GM12891 (cell line): ENCODE measurements around the gene MED28.

Experiments
- POLR2A ChIP-seq: IDR thresholded peaks from 2 replicates; pipeline ENCODE4 v1.6.1; 2011; ENCODE audit warnings: low read depth, low read length, control low read depth
- POLR2AphosphoS5 ChIP-seq: IDR thresholded peaks from 2 replicates; pipeline ENCODE4 v1.6.1; 2011; ENCODE audit warnings: low read depth, low read length, control low read depth
- POU2F2 ChIP-seq: IDR thresholded peaks from 2 replicates; pipeline ENCODE4 v1.6.1; 2011; ENCODE audit warnings: low read depth, mild to moderate bottlenecking, control low read depth, low read length, moderate library complexity
- SPI1 ChIP-seq: IDR thresholded peaks from 2 replicates; pipeline ENCODE4 v1.6.1; 2011; ENCODE audit warnings: low read depth, low read length, control low read depth
- TAF1 ChIP-seq: IDR thresholded peaks from 2 replicates; pipeline ENCODE4 v1.6.1; 2011; ENCODE audit warnings: low read depth, low read length, control low read depth

DNA sequence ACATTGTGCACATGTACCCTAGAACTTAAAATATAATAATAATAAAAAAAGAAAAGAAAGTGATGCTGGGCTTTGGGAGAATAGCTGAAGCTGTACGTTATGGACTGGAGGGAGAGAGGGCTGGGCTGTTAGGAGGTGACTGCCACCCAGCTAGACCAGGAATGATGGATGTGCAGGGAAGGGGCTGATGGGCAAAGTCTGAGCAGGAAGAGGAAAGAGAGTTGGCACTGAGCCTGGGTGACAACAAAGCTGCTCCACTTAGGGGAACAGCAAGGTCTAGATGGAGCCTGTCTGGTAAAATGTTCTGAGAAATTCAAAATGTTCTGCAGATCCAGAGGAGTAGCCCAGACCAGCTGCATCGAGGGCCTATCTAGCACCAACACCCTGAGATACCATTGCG is 32.3 kb downstream of the MED28 start:
- no peak for TF ChIP-seq POLR2AphosphoS5
- no peak for TF ChIP-seq POLR2A
- no peak for TF ChIP-seq TAF1
- no peak for TF ChIP-seq POU2F2
- TF ChIP-seq SPI1: no peak
